T follicular helper cell (primary cell): ENCODE data around the gene MDH1.

ENCODE experiments used
- DNase-seq: peaks from one replicate; pipeline ENCODE4 v3.0.0-alpha.2; 2020; ENCODE audit warnings: low read depth

MDH1 gene

GRCh38 chr2:63632382-63632781 is 43.6 kb downstream of the MDH1 start:
- DNase-seq, result no peak

DNA sequence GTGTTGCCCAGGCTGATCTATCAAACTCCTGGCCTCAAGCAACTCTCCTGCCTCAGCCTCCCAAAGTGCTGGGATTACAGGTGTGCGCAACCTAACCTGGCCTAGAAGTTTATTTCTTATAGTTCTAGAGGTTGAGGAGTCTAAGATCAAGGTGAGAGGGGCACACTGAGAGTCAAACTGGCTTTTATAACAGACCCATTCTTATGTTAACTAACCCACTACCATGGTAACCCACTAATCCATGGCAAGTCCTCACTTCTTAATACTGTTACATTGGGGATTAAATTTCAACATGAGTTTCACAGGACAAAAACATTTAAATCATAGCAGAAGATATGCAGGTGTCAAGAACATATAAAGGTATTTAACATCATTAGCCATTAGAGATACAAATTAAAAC is 50.6 kb downstream of the MDH1 start:
- no peak for DNase-seq

- DNase-seq, result no peak
Observed at GRCh38 chr2:63642946-63643345, 54.2 kb downstream of the MDH1 start.

DNA sequence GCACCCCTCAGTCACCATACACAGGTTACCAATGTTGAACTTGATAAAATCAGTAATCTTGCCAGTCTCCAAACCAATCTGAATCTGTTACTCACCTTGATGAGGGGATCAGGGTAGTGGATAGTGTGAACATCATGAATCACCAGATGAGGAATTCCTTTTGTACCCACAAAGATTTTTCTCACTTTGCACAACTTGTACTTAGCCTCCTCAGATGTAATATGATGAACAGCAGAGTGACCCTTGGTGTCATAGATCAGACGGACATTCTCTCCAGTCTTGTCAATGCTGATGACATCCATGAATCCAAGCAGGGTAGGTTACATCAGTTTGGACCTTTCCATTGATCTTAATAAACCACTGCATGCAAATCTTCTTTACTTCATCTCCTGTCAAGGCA is 54.7 kb downstream of the MDH1 start:
- no peak for DNase-seq

- DNase-seq, result no peak
Observed at GRCh38 chr2:63648632-63649031, 59.9 kb downstream of the MDH1 start.

DNA sequence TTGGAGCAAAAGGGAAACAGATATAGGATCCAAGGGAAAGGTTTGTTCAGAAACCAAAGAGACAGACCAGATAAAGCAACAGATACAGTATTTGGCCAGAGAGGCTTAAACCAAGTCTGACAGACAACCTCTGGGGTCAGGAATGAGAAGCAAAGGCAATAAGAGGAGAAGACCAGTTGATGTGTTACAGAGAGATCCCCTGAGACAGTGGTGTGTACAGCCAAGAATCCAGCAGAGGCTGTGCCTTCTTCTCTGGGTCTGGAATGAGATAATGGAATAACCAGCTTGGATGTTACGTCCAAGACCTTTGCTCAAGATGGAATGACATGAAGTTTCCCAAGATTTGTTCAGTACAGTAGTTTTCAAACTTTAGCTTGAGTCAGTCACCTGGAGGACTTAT is 61.1 kb downstream of the MDH1 start:
- DNase-seq, result no peak

DNA sequence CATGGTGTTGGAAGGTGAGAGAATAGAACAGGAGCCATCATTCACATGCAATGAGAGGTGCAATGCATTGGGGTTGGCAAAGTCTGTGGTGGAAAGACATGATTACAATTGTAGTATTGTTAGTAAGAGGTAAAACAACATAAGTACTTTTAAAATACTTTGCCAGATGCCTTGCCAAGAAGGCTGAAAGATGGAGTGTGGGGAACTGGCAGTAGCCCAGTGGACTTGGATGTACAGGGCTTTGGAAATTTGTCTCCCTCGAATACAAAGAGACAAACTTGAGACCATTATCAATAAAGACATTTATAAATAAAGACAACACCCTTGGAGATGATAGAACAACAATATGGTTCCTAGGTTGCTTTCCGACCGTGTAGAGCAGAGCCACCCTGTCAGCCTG is 62.0 kb downstream of the MDH1 start:
- no peak for DNase-seq

GRCh38 chr2:63651356-63651755 is 62.6 kb downstream of the MDH1 start:
- DNase-seq, result no peak

DNA sequence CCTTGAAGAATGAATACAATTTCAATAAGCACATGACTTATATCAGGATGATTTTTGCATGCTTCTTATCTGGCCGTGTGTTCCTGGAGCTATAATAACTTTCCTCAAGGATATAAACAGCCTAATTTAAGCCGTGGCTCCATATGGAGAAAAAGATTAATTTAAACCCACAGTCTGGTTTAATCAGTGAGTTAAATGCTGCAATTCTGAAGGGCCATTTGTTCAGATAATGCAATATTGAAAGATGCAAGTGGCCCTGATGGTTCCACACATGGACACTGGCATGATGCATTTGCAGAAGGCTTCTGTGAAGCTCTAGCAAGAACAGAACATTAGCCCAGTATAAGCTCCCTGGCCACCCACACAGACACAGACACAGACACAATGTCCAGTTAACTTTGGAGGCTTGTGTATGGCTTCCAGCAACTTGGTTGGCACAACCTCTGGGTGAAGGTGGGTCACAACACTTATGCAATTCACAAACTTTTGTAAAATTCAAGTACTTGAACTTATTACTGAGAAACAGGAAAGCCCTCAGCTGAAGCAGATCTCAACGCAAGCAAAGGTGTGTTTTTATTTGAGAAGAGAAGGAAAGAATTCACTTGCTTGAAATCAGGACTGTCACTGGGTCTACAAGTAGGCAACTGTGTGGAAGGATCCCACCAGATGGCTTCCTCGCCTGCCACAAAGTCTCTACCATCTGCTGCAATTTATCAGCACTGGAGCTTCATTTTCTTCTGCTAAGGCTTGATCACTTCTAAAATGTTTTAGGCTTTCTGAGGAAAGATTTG is 63.3 kb downstream of the MDH1 start:
- no peak for DNase-seq

DNA sequence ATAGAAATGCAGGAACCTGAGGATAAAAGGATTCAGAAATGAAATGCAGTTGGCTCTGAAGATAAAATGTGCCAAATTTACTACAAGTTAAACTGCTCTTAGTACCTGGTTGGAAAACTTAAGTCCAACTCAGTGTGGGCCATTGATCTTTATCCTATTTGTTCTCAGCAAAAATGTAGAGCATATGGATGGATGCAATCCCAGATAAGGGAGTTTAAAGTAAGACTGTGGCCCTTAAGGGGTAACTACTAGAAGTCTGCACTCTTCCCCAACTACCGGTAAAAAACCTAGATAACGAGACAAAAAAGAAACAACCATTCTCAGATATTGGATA is 63.9 kb downstream of the MDH1 start:
- no peak for DNase-seq

GRCh38 chr2:63654959-63655358 is 66.2 kb downstream of the MDH1 start:
- DNase-seq, result no peak
